PC-9 (cell line): ENCODE data around the gene ACKR2. TPM values are rescaled to one million over a fixed set of nuclear protein-coding genes. Genes with fewer than 3 reads are reported as not detected.

Experiments used
- BruUV-seq: library from RNA; stranded (reverse); fragments of 400-500 nt; replicated peaks from 2 replicates; lab custom pipeline; 2021; lab: Mats Ljungman, UMichigan
- CTCF ChIA-PET: fragments of 300-600 bp; sonication (Branson Sonifier 250); formaldehyde crosslinking; loops from one replicate; lab custom pipeline; 2022; ENCODE audit warnings: antibody characterized with exemption; lab: Charles Lee
- POLR2A ChIA-PET: fragments of 300-600 bp; sonication (Branson Sonifier 250); formaldehyde crosslinking; loops from one replicate; lab custom pipeline; 2022; ENCODE audit warnings: antibody characterized with exemption; ENCODE audit not compliant: unreplicated experiment; lab: Charles Lee
- DNase-seq, 2 experiments: peaks; one replicate each; pipeline versions ENCODE4 v3.0.0 to v3.0.0-alpha.2; 2015 to 2022; ENCODE audit warnings: mixed read lengths in 1 of 2
- H2AFZ ChIP-seq: fragments of 200-600 bp; sonication (generic); 2 replicates; pipeline ENCODE4 v1.8.1; 2017; ENCODE audit warnings: antibody characterized with exemption
- H3F3A ChIP-seq: fragments of 200-600 bp; sonication (generic); 2 replicates; pipeline ENCODE4 v1.8.1; 2017; ENCODE audit warnings: antibody characterized with exemption, mild to moderate bottlenecking, low read depth; ENCODE audit not compliant: insufficient read depth
- H3K27ac ChIP-seq: fragments of 200-600 bp; sonication (generic); 2 replicates; pipeline ENCODE4 v1.6.1; 2016; ENCODE audit warnings: mixed run types
- H3K27me3 ChIP-seq: fragments of 200-600 bp; sonication (generic); 2 replicates; pipeline ENCODE4 v1.6.1; 2016; ENCODE audit warnings: low read depth, mixed run types; ENCODE audit not compliant: insufficient read depth
- H3K36me3 ChIP-seq: fragments of 200-600 bp; sonication (generic); 2 replicates; pipeline ENCODE4 v1.6.1; 2016; ENCODE audit warnings: low read depth, mixed run types
- H3K4me1 ChIP-seq: fragments of 200-600 bp; sonication (generic); replicated peaks from 2 replicates; pipeline ENCODE4 v1.6.1; 2016; ENCODE audit warnings: mixed run types; ENCODE audit not compliant: insufficient read depth
- H3K4me2 ChIP-seq: fragments of 200-600 bp; sonication (generic); 2 replicates; pipeline ENCODE4 v1.6.1; 2017; ENCODE audit warnings: mixed run types
- H3K4me3 ChIP-seq: fragments of 200-600 bp; sonication (generic); 2 replicates; pipeline ENCODE4 v1.6.1; 2016; ENCODE audit warnings: mixed run types
- H3K79me2 ChIP-seq: fragments of 200-600 bp; sonication (generic); 2 replicates; pipeline ENCODE4 v1.6.1; 2017; ENCODE audit warnings: low read depth, mixed run types
- H3K9me2 ChIP-seq: fragments of 200-600 bp; sonication (generic); 2 replicates; pipeline ENCODE4 v1.8.1; 2017; ENCODE audit warnings: mild to moderate bottlenecking; ENCODE audit not compliant: insufficient read depth
- H3K9me3 ChIP-seq: fragments of 200-600 bp; sonication (generic); 2 replicates; pipeline ENCODE4 v1.8.1; 2016; ENCODE audit warnings: low read depth; ENCODE audit not compliant: insufficient read depth
- H4K20me1 ChIP-seq: fragments of 200-600 bp; sonication (generic); 2 replicates; pipeline ENCODE4 v1.8.1; 2017; ENCODE audit not compliant: insufficient read depth
- CTCF ChIP-seq: fragments of 200-600 bp; sonication (generic); conservative IDR thresholded peaks from 2 replicates; pipeline ENCODE4 v1.6.1; 2017; ENCODE audit warnings: mixed run types, antibody characterized with exemption, mild to moderate bottlenecking, moderate library complexity
- EZH2 ChIP-seq: fragments of 200-600 bp; sonication (generic); IDR thresholded peaks from 2 replicates; pipeline ENCODE4 v1.8.0; 2017; ENCODE audit warnings: antibody characterized with exemption, low read depth
- intact Hi-C: fragments of 100-400 bp; cut with micrococcal nuclease; formaldehyde crosslinking; loops from one replicate; pipeline ENCODE4 v1.10.0; 2022; ENCODE audit not compliant: unreplicated experiment
- total RNA-seq: library from RNA; stranded (reverse); gene quantifications from 2 replicates; pipeline ENCODE4 v1.2.3, GENCODE V29; 2021

Gene ACKR2
- total RNA-seq, 1 experiment from 2014 or later: 2.9 TPM

GRCh38 chr3:42865256-42865655 is 56.0 kb downstream of the ACKR2 start:
- ChIA-PET CTCF (no interaction called here), POLR2A (no interaction called here)
- no peaks in the 10 kb centered on the region for H3F3A ChIP-seq
- DNase-seq: no peak
- TF ChIP-seq CTCF: no peak
- intact Hi-C loops: no loop called here
- no TSS peak for BruUV-seq
- H3K4me1 ChIP-seq: no peaks in the 10 kb centered on the region
- no peaks in the 10 kb centered on the region for H4K20me1 ChIP-seq
- no peaks in the 10 kb centered on the region for H3K79me2 ChIP-seq
- H2AFZ ChIP-seq: no peak overlapping the region
- H3K4me2 ChIP-seq: no peak overlapping the region
- H3K9me2 ChIP-seq: no peaks in the 10 kb centered on the region
- H3K36me3 ChIP-seq: no peaks in the 10 kb centered on the region
- no peak overlapping the region for H3K4me3 ChIP-seq
- H3K9me3 ChIP-seq: no peaks in the 10 kb centered on the region
- H3K27me3 ChIP-seq: no peaks in the 10 kb centered on the region
- H3K27ac ChIP-seq: no peak overlapping the region

GRCh38 chr3:42867138-42867537 is 57.9 kb downstream of the ACKR2 start:
- CTCF ChIA-PET: no interaction called here
- POLR2A ChIA-PET: no interaction called here
- intact Hi-C loops: no loop called here
- no peaks in the 10 kb centered on the region for H3F3A ChIP-seq
- no peaks in the 10 kb centered on the region for H4K20me1 ChIP-seq
- DNase-seq: no peak
- H3K36me3 ChIP-seq: no peaks in the 10 kb centered on the region
- no peak for TF ChIP-seq CTCF
- TF ChIP-seq EZH2: no peak
- no peak overlapping the region for H2AFZ ChIP-seq
- no TSS peak for BruUV-seq
- no peaks in the 10 kb centered on the region for H3K79me2 ChIP-seq
- no peaks in the 10 kb centered on the region for H3K9me2 ChIP-seq
- H3K4me3 ChIP-seq: no peak overlapping the region
- no peaks in the 10 kb centered on the region for H3K9me3 ChIP-seq
- H3K4me1 ChIP-seq: no peaks in the 10 kb centered on the region
- H3K27ac ChIP-seq: no peak overlapping the region
- H3K27me3 ChIP-seq: no peaks in the 10 kb centered on the region
- H3K4me2 ChIP-seq: no peak overlapping the region

- Histone ChIP-seq H2AFZ (no peak overlapping the region), H3K27ac (no peak overlapping the region), H3K79me2 (no peaks in the 10 kb centered on the region), H3K36me3 (no peaks in the 10 kb centered on the region), H3K27me3 (no peaks in the 10 kb centered on the region), H3K4me1 (no peaks in the 10 kb centered on the region), H3K9me2 (no peaks in the 10 kb centered on the region), H3K4me3 (no peak overlapping the region), H3K4me2 (no peak overlapping the region), H3K9me3 (no peaks in the 10 kb centered on the region), H4K20me1 (no peaks in the 10 kb centered on the region), H3F3A (no peaks in the 10 kb centered on the region)
- BruUV-seq: no TSS peak
- ChIA-PET CTCF (no interaction called here), POLR2A (no interaction called here)
- TF ChIP-seq EZH2: no peak
- TF ChIP-seq CTCF: no peak
- no peak for DNase-seq
- intact Hi-C loops: no loop called here
These were observed 59.6 kb downstream of the ACKR2 start for GRCh38 chr3:42868841-42869240.
